AG10803 (cell line): Measurements from ENCODE around the gene CDK8.

Source experiments
- DNase-seq: peaks from one replicate; pipeline ENCODE4 v3.0.0; 2010; ENCODE audit warnings: low read depth
- H3K4me3 ChIP-seq: 2 replicates; pipeline ENCODE4 v1.5.1; 2011; ENCODE audit warnings: mild to moderate bottlenecking, low read length, control low read depth
- TF ChIP-seq, protein P1 (sequence below): conservative IDR thresholded peaks from 2 replicates; pipeline ENCODE4 v1.5.1; 2011; ENCODE audit warnings: mild to moderate bottlenecking, low read length, control low read depth, inconsistent platforms

CDK8 gene

DNA sequence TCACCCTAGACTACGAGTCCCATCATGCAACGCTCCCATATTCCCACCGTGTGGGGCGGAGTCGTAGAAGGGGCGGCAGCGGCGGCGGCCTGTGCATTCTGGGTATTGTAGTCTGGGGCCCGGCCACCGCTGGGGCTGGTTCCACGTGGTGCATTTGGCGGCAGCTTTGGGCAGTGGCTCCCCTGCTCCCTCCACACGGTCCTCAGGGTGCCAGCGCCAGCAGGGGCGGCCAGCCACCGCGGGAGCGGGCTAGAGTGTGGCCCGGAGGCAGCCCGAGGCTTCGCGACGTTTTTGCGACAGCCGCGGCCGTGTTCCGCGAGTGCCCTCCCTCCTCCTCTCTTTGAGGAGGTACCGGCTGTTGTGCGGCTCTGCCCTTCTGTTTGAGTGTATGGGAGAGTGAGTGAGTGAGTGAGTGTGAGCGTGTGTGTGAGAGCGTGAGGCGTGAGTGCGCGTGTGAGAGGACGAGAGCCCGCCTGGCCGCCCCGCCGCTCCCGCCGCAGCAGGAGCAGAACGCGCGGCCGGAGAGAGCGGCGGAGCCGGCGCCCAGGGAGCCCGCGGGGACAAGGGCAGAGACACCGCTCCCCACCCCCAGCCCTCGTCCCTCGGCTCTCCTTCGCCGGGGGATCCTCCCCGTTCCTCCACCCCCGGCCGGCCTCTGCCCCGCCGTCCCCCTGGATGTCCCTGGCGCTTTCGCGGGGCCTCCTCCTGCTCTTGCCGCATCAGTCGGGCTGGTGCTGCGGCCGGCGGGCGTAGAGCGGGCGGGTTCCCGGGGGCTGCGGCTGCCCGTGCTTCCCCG is at the start of gene CDK8:
Gene CDK8, plus strand, starts transcription at position 343 of the 796 bp plus-strand sequence. CDS start 513 bp downstream, outside the sequence.
- H3K4me3 ChIP-seq = peak within 1 kb of the TSS; percentile 78
- TF ChIP-seq, protein P1, sequence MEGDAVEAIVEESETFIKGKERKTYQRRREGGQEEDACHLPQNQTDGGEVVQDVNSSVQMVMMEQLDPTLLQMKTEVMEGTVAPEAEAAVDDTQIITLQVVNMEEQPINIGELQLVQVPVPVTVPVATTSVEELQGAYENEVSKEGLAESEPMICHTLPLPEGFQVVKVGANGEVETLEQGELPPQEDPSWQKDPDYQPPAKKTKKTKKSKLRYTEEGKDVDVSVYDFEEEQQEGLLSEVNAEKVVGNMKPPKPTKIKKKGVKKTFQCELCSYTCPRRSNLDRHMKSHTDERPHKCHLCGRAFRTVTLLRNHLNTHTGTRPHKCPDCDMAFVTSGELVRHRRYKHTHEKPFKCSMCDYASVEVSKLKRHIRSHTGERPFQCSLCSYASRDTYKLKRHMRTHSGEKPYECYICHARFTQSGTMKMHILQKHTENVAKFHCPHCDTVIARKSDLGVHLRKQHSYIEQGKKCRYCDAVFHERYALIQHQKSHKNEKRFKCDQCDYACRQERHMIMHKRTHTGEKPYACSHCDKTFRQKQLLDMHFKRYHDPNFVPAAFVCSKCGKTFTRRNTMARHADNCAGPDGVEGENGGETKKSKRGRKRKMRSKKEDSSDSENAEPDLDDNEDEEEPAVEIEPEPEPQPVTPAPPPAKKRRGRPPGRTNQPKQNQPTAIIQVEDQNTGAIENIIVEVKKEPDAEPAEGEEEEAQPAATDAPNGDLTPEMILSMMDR = no peak
- DNase-seq = peak; percentile 94

DNA sequence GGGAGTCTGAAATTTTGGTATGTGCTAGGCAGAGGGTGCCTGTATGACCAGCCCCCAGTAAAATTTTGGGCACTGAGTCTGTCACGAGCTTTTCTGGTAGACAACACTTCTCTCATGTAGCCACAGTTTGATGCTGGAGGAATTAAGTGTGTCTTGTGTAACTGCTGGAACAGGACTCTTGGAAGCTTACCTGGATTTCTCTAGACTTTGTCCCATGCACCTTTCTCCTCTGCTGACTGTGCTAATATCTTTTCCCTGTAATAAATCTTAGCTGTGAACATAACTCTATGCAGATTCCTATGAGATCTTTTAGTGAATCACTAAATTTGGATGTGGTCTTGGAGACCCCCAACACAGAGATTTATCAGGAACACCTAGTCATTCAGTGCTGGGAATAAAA is 45.6 kb upstream of the CDK8 start:
- TF ChIP-seq, protein P1 = no peak
- no peak for DNase-seq
- H3K4me3 ChIP-seq = no peak overlapping the region

DNA sequence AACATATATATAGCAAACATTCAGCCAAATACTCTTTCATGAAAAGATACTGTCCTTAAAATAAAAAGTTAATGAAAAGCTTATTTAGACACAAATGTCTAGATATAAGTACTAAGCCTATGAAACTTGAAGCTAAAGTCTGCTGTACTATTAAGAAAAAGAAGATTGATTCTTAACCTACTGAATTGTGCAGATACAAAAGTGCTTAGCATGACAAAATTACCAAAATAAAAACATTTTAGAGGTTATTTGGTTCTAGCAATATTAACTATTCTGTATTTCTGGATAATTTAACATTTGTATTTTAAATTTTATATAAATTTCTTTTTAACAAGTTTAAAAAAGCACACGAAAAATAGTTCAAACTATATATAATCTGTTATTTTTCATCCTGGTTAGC is 40.6 kb upstream of the CDK8 start:
- no peak for DNase-seq
- TF ChIP-seq, protein P1 = no peak
- no peak overlapping the region for H3K4me3 ChIP-seq

DNA sequence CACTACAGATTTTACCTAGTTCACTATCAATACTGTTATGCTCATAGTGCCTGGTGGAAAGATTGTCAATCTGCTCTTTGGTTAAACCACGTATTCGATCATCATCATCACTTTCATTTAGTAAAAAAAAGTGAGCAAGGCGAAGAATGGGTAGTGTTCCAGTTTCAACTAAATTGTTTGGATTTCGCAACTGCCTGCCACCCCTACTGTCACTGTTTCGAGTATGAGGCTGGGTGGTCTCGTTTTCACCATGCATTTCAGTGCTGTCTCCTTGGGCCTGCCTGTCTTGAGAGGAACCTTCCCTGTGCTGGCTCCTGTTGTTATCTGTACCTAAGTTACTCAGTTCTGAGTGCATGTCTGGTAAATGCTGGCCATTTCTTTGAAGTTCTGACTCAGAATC is 39.9 kb upstream of the CDK8 start:
- DNase-seq = no peak
- TF ChIP-seq, protein P1 = no peak
- H3K4me3 ChIP-seq = no peak overlapping the region

DNA sequence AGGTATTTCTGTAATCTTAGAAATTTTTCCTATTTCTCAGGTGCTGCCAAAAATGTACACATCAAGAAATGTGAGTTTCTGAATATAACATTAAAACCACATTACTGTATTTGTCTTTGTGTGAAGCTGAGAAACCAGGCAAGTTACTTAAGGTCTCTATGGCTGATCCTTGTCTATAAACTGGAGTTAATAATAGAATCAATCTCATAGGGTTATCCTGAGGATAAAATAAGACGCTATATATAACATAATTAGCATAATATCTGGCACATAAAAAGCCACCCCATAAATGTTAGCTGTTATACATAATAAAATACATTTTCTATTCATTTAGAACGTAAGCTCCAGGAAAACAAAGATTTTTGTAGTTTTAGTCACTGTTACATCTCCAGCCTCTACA is 37.9 kb upstream of the CDK8 start:
- DNase-seq = no peak
- no peak overlapping the region for H3K4me3 ChIP-seq
- TF ChIP-seq, protein P1 = no peak

DNA sequence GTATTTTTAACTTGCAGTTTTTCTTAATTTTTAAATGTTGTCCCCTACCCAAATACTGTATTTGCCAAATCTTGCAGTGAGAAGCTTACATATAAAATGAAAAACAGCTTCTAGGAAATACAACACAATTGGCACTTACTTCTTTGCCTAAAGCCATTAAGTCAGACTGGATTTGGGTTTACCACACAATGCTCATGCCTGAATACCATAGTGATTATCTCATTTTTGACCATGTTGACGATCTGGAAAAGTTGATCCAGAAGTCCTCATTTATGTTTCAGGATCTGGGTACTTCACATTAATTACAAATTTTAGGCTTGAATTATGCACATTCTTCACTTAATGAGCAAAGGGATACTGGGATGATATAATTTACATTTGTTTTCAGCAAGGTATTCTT is 34.2 kb upstream of the CDK8 start:
- no peak overlapping the region for H3K4me3 ChIP-seq
- TF ChIP-seq, protein P1 = no peak
- peak; percentile 57 for DNase-seq

DNA sequence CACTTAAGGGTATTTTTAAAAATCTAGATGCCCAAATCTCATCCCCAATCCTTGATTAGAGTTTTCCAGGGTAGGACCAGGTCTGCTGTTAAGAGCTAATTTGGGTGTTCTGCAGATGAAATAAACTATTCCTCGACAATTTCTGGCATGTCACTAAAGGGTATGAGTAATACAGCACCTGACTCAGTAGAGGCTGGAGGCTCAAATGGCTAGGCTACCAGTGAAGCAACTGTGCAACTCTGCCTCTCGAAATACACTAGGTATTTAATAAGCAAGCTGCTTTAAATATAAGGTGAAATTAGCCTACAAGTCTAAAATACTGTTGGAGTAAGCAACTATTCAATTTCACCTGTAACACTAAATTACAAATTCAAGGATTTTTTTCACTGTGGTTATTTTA is 33.4 kb upstream of the CDK8 start:
- TF ChIP-seq, protein P1 = no peak
- H3K4me3 ChIP-seq = peak overlapping the region; percentile 94
- DNase-seq = peak; percentile 27
